Posterior vena cava (tissue), 2 donors: ENCODE data around the gene CAMK1. TPM values are rescaled to one million over a fixed set of nuclear protein-coding genes. Genes with fewer than 3 reads are reported as not detected.

Source experiments
- DNase-seq: peaks from one replicate; pipeline ENCODE4 v3.0.0-alpha.2; 2020; ENCODE audit warnings: low spot score
- intact Hi-C, 2 donors: fragments of 100-400 bp; cut with DNase I; formaldehyde crosslinking; loops; one replicate each; pipeline versions ENCODE4 v1.14.1 to v1.14.2; 2022 to 2023
- total RNA-seq, 2 donors: library from RNA; stranded (reverse); fragmentation: NEBNext Ultra II Directional; extraction: Animal tissue kit (Norgen Biotek cat#: 25700); gene quantifications; one replicate each; pipeline ENCODE4 v1.2.1, GENCODE V29; 2021
- donor health status: DM: yes; HTN: yes; CAD: no.
- donor health status: DM: yes; HTN: yes; CAD: no.

Gene CAMK1
- total RNA-seq, 2 donors from 2014 or later = 47.8 to 50.6 TPM

- intact Hi-C loops = no loop called here
- DNase-seq = no peak
Observed at GRCh38 chr3:9721015-9721699, 48.6 kb downstream of the CAMK1 start.

GRCh38 chr3:9718118-9718517 is 51.6 kb downstream of the CAMK1 start:
- no peak for DNase-seq
- intact Hi-C loops = no loop called here

- no peak for DNase-seq
- intact Hi-C loops = no loop called here
Observed at GRCh38 chr3:9717563-9717962, 52.2 kb downstream of the CAMK1 start.

GRCh38 chr3:9716801-9717555 is 52.8 kb downstream of the CAMK1 start:
- no peak for DNase-seq
- intact Hi-C loops = no loop called here

GRCh38 chr3:9715764-9716437 is 53.8 kb downstream of the CAMK1 start:
- peak; percentile 89 for DNase-seq
- intact Hi-C loops = no loop called here

- no peak for DNase-seq
- intact Hi-C loops = no loop called here
Observed at GRCh38 chr3:9715136-9715535, 54.6 kb downstream of the CAMK1 start.

GRCh38 chr3:9713142-9713541 is 56.6 kb downstream of the CAMK1 start:
- intact Hi-C loops = no loop called here
- DNase-seq = no peak

- peak; percentile 31 for DNase-seq
- intact Hi-C loops = no loop called here
Observed at GRCh38 chr3:9712415-9712814, 57.3 kb downstream of the CAMK1 start.

- intact Hi-C loops = no loop called here
- DNase-seq = no peak
Observed at GRCh38 chr3:9710174-9710739, 59.5 kb downstream of the CAMK1 start.

Other genes with a start within 250 kb of the CAMK1 start
- not detected for gene LHFPL4, start 216.1 kb downstream of the CAMK1 start, total RNA-seq
- gene MTMR14, start 120.4 kb downstream of the CAMK1 start, total RNA-seq = 10 to 100 TPM; 15.1 to 23.8 TPM
- gene CPNE9, start 66.1 kb downstream of the CAMK1 start, total RNA-seq = not detected
- gene BRPF1, start 38.2 kb downstream of the CAMK1 start, total RNA-seq = 10 to 100 TPM; 15.6 to 17.5 TPM
- 10 to 100 TPM; 15.4 to 23.4 TPM for gene OGG1, start 20.0 kb downstream of the CAMK1 start, total RNA-seq
- gene TADA3, start 22.5 kb upstream of the CAMK1 start, total RNA-seq = 10 to 100 TPM; 44.2 to 48.8 TPM
- 100 to 1,000 TPM; 144 to 148 TPM for gene ARPC4, start 23.1 kb upstream of the CAMK1 start, total RNA-seq
- gene TTLL3, start 40.3 kb upstream of the CAMK1 start, total RNA-seq = 10 to 100 TPM; 24.9 to 44.4 TPM
- 10 to 100 TPM; 18.2 to 20.0 TPM for gene RPUSD3, start 74.1 kb upstream of the CAMK1 start, total RNA-seq
- gene CIDEC, start 110.3 kb upstream of the CAMK1 start, total RNA-seq = 1 to 10 TPM; 1.2 to 2.9 TPM
- 10 to 100 TPM; 19.6 to 20.0 TPM for gene JAGN1, start 120.7 kb upstream of the CAMK1 start, total RNA-seq
- gene IL17RE, start 132.9 kb upstream of the CAMK1 start, total RNA-seq = 1 to 10 TPM; 9.6 to 10.0 TPM
- 10 to 100 TPM; 31.9 to 41.1 TPM for gene IL17RC, start 147.2 kb upstream of the CAMK1 start, total RNA-seq
- 10 to 100 TPM; 22.3 to 29.5 TPM for gene CRELD1, start 163.9 kb upstream of the CAMK1 start, total RNA-seq
- gene PRRT3, start 182.5 kb upstream of the CAMK1 start, total RNA-seq = 1 to 10 TPM; 1.5 to 2.7 TPM
- 10 to 100 TPM; 50.4 to 52.8 TPM for gene EMC3, start 216.9 kb upstream of the CAMK1 start, total RNA-seq